ENCODE data around the gene IFITM1. TPM values are rescaled to one million over a fixed set of nuclear protein-coding genes. Genes with fewer than 3 reads are reported as not detected.

IFITM1 gene
- total and polyA plus RNA-seq, 2 of the 13 experiments (the other 11 are each of a cell fraction or from before 2014, with no cell fraction given), result 0.38 to 11.1 TPM

GRCh38 chr11:279966-280705 lies 33.7 kb upstream of the IFITM1 start:
- peak; percentile 35 for ATAC-seq
- no peaks in the 10 kb centered on the region for H3K79me2 ChIP-seq (ENCODE audit: insufficient read depth, low read length)
- CTCF ChIA-PET (ENCODE audit: low intra/inter-chr PET ratio, low total read pairs), result no interaction called here
- no peak for FAIRE-seq
- H3K4me2 ChIP-seq (ENCODE audit: low read depth, low read length), result peak overlapping the region; percentile 55
- peak overlapping the region in 2 of 3 experiments; percentile 19 to 48; a peak in 2 of 6 replicates for H3K4me3 ChIP-seq (replicated peaks in 1 of 3; ENCODE audit: insufficient read depth in 1 of 3, low read depth in 2 of 3, low read length in 3 of 3)
- POLR2A ChIA-PET, result no interaction called here
- no peaks in the 10 kb centered on the region for H3K9me3 ChIP-seq (ENCODE audit: low read length)
- H4K20me1 ChIP-seq (ENCODE audit: insufficient read depth, low read length), result no peaks in the 10 kb centered on the region
- DNase-seq (ENCODE audit: low spot score), result no peak
- H3K27me3 ChIP-seq (ENCODE audit: control insufficient read depth in 1 of 2, insufficient read depth in 2 of 2, low read length in 2 of 2), result peaks cover 7 to 68% of the 10 kb centered on the region in 2 experiments
- in situ Hi-C loops (cut with HindIII; ENCODE audit: extremely low pct_ligation_motif_present, low pct_unique_long_range_greater_than_20kb) (no loop called here), intact Hi-C loops (cut with micrococcal nuclease; ENCODE audit: unreplicated experiment) (no loop called here)
- BruUV-seq (replicated peaks), result no TSS peak
- WGBS (ENCODE audit: low lambda C conversion rate), result 10% methylated on average over 6 of the region's 85 CpGs
- no peaks in the 10 kb centered on the region for H3K36me3 ChIP-seq (replicated peaks in 1 of 2; ENCODE audit: control insufficient read depth in 1 of 2, insufficient read depth in 2 of 2, low read length in 2 of 2)
- peaks cover 16% of the 10 kb centered on the region for H3K4me1 ChIP-seq (ENCODE audit: insufficient read depth, low read length)
- H2AFZ ChIP-seq (ENCODE audit: low read length), result no peak overlapping the region
- H3K27ac ChIP-seq (ENCODE audit: extremely low read length, insufficient read depth, low read length), result no peak overlapping the region
- no peak overlapping the region for H3K9ac ChIP-seq (ENCODE audit: insufficient read depth, low read depth, low read length)
- TF ChIP-seq ZBTB44 (CRISPR knock-in tag; IDR thresholded peaks at IDR 0.05) (no peak), HNRNPL (IDR thresholded peaks at IDR 0.05; ENCODE audit: low read depth, low read length) (0 out of 2 replicates have a peak, but pooled peaks have one; percentile 24), HIC2 (CRISPR knock-in tag; IDR thresholded peaks at IDR 0.05; ENCODE audit: low read depth) (peak; percentile 67; the same call in 1 of the 2 replicates), ZNF800 (CRISPR knock-in tag; IDR thresholded peaks at IDR 0.05) (peak; percentile 97), GABPB1 (CRISPR knock-in tag; IDR thresholded peaks at IDR 0.05) (peak; percentile 26; the same call in 1 of the 2 replicates), REL (CRISPR knock-in tag; conservative IDR thresholded peaks at IDR 0.05) (no peak), ZFY (CRISPR knock-in tag; IDR thresholded peaks at IDR 0.05) (0 out of 2 replicates have a peak, but pooled peaks have one; percentile 12), MEF2D (CRISPR knock-in tag; IDR thresholded peaks at IDR 0.05) (no peak), MIER2 (CRISPR knock-in tag; IDR thresholded peaks at IDR 0.05) (peak; percentile 73), HDAC1 (CRISPR knock-in tag; IDR thresholded peaks at IDR 0.05) (0 out of 2 replicates have a peak, but pooled peaks have one; percentile 26), RARG (CRISPR knock-in tag; IDR thresholded peaks at IDR 0.05; ENCODE audit: low read depth) (no peak), ZNF281 (CRISPR knock-in tag; IDR thresholded peaks at IDR 0.05; ENCODE audit: borderline replicate concordance) (no peak), TBX2 (CRISPR knock-in tag; IDR thresholded peaks at IDR 0.05; ENCODE audit: borderline replicate concordance) (peak; percentile 29; the same call in 1 of the 2 replicates), ZNF777 (CRISPR knock-in tag; IDR thresholded peaks at IDR 0.05) (peak; percentile 82), RFX3 (CRISPR knock-in tag; IDR thresholded peaks at IDR 0.05) (no peak)
